Epithelial cell of esophagus (primary cell): ENCODE measurements around the gene DRAM1.

ENCODE experiments used
- DNase-seq: peaks from one replicate; pipeline ENCODE4 v3.0.0; 2010; ENCODE audit warnings: low read depth
- H3K4me3 ChIP-seq: 2 replicates; pipeline ENCODE4 v1.5.1; 2011; ENCODE audit warnings: mild to moderate bottlenecking, low read length, control low read depth
- CTCF ChIP-seq: IDR thresholded peaks from 2 replicates; pipeline ENCODE4 v1.5.1; 2011; ENCODE audit warnings: low read depth, mild to moderate bottlenecking, low read length, control low read depth, inconsistent platforms; ENCODE audit not compliant: insufficient read depth; ENCODE audit errors: missing control alignments

DRAM1 gene

GRCh38 chr12:101951002-101951670, 73.8 kb downstream of the DRAM1 start:
- no peak for DNase-seq
- H3K4me3 ChIP-seq: no peak overlapping the region
- no peak for TF ChIP-seq CTCF

DNA sequence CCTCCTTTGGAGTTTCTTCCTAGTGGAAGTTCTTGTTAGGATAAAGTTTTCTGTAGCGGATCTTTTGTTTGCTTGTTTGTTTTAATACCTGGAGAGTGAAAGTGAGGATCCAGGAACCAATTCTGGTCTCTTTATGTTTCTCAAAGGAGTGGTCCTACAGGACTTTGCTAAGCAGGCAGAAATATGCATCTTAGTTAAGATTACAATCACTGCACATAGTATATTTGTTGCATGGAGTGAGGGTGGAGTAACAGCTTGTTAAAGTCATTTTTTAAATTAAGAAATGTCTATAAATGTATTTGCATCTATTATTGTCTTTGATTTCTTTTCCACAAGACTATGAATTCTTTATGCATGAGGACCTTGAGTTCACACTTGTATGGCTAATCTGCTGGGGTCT, 76.7 kb downstream of the DRAM1 start:
- no peak for TF ChIP-seq CTCF
- no peak for DNase-seq
- H3K4me3 ChIP-seq: no peak overlapping the region

- no peak for TF ChIP-seq CTCF
- H3K4me3 ChIP-seq: no peak overlapping the region
- DNase-seq: peak; percentile 60
Observed at GRCh38 chr12:101954676-101955075, 77.3 kb downstream of the DRAM1 start.

DNA sequence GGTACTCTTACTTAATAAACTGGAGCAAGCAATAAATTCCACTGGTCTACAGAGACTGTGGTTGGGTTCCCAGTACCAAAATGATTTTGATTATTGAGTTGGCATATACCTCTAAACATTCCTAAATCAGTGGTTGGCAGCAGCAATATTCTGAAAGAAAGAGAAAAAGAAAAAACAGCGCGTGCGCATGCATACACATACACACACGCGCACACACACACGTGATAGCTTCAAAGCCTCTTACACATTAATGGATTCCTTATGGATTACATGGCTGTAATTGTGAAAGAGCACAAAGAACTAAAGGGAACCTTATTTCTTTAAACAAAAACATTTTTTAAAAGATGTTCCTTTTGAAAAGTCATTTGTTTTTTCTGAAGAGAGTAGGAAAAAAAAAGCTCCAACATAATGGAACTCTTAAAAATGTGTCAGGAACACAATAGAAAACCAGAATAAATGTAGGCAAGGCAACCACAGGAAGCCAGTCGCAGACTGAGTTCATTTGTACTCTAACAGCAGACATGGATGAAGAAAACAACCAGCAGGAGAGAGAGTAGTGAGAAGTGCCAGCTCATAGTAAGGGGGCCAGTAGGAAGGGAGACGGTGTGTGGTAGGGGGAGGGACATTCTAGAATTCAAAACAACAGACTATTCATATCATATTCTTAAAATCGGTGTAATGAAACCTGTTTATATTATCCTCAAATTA, 80.0 kb downstream of the DRAM1 start:
- no peak overlapping the region for H3K4me3 ChIP-seq
- DNase-seq: no peak
- no peak for TF ChIP-seq CTCF

DNA sequence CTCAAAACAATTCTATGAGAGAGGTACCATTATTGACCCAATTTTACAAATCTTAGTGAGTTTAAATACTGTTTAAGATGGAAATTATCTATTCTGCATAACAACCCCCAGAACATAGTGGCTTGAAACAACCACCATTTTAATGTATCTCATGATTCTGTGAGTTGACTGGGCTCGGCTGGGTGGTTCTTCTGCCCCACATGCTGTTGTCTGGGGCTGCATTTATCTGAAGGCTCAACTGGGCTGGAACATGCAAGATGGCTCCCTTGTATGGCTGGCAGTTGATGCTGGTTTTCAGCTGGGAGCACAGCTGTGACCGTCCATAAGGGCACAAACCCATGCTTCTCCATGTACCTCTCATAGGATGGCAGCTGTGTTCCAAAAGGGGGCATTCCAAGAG, 82.2 kb downstream of the DRAM1 start:
- no peak for TF ChIP-seq CTCF
- no peak for DNase-seq
- no peak overlapping the region for H3K4me3 ChIP-seq

GRCh38 chr12:101962486-101962885, 85.1 kb downstream of the DRAM1 start:
- H3K4me3 ChIP-seq: no peak overlapping the region
- no peak for TF ChIP-seq CTCF
- DNase-seq: peak; percentile 53

GRCh38 chr12:101963697-101964096, 86.3 kb downstream of the DRAM1 start:
- no peak for TF ChIP-seq CTCF
- no peak for DNase-seq
- no peak overlapping the region for H3K4me3 ChIP-seq
